ENCODE data around the gene TCOF1. TPM values are rescaled to one million over a fixed set of nuclear protein-coding genes. Genes with fewer than 3 reads are reported as not detected.

Gene TCOF1
- total and polyA plus RNA-seq, 2 of the 8 experiments (the other 6 are each of a cell fraction or from before 2014, with no cell fraction given) = 35.9 to 170 TPM

DNA sequence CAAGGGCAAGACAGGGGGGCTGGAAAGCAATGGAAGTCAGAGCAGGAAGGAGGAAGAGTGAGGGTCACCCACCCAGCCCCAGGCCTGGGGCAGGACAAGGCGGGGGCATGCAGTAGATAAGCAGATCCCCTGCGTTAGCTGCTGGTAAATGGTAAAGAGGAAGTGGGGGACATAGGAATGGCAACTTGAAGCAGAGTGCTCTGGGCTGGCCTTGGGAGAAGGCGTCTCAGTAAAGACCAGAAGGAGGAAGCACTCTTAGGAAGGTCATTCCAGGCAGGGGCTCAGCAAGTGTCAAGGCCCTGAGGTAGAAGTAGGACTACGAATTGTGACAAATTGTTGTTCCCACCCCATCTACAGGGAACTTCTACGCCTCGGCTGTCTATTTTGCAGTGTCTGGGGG is 15.1 kb downstream of the TCOF1 start (continued):
- TF ChIP-seq EP300 (IDR thresholded peaks at IDR 0.05; ENCODE audit: borderline replicate concordance in 1 of 2, low read depth in 2 of 2, low read length in 2 of 2) (no peak), KDM1A (IDR thresholded peaks at IDR 0.05; ENCODE audit: borderline replicate concordance, low read length) (no peak), JUND (IDR thresholded peaks at IDR 0.05; ENCODE audit: low read length) (no peak), RNF2 (IDR thresholded peaks at IDR 0.05; ENCODE audit: borderline replicate concordance, low read depth, low read length, missing control alignments, poor library complexity, severe bottlenecking) (no peak), CHD2 (IDR thresholded peaks at IDR 0.05; ENCODE audit: low read length) (no peak)
- TF ChIP-seq, protein P1, sequence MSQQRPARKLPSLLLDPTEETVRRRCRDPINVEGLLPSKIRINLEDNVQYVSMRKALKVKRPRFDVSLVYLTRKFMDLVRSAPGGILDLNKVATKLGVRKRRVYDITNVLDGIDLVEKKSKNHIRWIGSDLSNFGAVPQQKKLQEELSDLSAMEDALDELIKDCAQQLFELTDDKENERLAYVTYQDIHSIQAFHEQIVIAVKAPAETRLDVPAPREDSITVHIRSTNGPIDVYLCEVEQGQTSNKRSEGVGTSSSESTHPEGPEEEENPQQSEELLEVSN (IDR thresholded peaks at IDR 0.05) = no peak
